ENCODE results near the gene INSYN2B.

The INSYN2B gene

DNA sequence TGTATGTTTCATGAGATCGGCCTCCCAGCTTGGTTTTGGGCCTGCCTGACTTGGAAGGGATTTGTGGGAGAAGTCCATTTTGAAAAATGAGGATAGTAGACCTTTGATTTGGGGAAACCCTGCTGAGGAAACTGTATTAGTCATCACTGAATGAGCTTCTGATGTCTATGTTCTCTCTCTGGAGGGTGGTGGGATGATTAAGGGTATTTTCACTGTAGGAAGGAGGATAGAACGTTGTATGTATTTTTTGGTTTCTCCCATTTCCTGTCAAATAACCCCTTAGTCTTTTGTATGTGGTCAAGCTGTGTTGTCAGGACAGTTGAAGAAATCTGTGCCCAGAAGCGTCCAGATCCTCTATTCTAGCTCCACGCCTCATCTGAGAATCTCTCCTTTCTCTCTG lies 151.9 kb downstream of the INSYN2B start:
- TF ChIP-seq, protein P1, sequence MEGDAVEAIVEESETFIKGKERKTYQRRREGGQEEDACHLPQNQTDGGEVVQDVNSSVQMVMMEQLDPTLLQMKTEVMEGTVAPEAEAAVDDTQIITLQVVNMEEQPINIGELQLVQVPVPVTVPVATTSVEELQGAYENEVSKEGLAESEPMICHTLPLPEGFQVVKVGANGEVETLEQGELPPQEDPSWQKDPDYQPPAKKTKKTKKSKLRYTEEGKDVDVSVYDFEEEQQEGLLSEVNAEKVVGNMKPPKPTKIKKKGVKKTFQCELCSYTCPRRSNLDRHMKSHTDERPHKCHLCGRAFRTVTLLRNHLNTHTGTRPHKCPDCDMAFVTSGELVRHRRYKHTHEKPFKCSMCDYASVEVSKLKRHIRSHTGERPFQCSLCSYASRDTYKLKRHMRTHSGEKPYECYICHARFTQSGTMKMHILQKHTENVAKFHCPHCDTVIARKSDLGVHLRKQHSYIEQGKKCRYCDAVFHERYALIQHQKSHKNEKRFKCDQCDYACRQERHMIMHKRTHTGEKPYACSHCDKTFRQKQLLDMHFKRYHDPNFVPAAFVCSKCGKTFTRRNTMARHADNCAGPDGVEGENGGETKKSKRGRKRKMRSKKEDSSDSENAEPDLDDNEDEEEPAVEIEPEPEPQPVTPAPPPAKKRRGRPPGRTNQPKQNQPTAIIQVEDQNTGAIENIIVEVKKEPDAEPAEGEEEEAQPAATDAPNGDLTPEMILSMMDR (IDR thresholded peaks at IDR 0.05; ENCODE audit: extremely low read depth, insufficient read depth, missing control alignments) = no peak
- no peak for DNase-seq (ENCODE audit: low spot score)
- in situ Hi-C loops (cut with MboI; ENCODE audit: low pct_unique_long_range_greater_than_20kb, low sequenced_read_pairs, unreplicated experiment) = no loop called here

GRCh38 chr5:169827769-169828168 lies 152.5 kb downstream of the INSYN2B start:
- DNase-seq (ENCODE audit: low spot score) = no peak
- in situ Hi-C loops (cut with MboI; ENCODE audit: low pct_unique_long_range_greater_than_20kb, low sequenced_read_pairs, unreplicated experiment) = no loop called here
- TF ChIP-seq, protein P1 (IDR thresholded peaks at IDR 0.05; ENCODE audit: extremely low read depth, insufficient read depth, missing control alignments) = no peak

DNA sequence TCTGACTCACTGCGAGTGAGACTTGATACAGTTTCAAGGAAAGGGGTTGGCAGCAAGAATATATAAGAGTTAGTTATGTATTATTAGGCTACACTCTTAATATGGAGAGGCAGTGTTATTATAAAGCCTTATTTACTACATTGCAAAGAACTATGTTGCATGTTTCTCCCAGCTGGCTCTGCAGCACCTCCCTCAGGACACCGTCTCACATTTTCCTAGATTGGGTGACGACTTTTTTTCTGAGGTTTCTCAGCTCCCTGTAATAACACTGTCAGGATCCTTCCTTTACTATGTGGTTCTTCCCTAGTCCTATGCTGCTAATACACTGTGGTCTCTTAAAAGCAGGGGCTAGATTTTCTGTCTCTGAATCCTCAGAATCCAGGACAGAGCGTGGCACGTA lies 153.7 kb downstream of the INSYN2B start:
- DNase-seq (ENCODE audit: low spot score) = no peak
- in situ Hi-C loops (cut with MboI; ENCODE audit: low pct_unique_long_range_greater_than_20kb, low sequenced_read_pairs, unreplicated experiment) = no loop called here
- TF ChIP-seq, protein P1 (IDR thresholded peaks at IDR 0.05; ENCODE audit: extremely low read depth, insufficient read depth, missing control alignments) = peak; percentile 20

GRCh38 chr5:169817031-169817430 lies 163.3 kb downstream of the INSYN2B start:
- TF ChIP-seq, protein P1 (IDR thresholded peaks at IDR 0.05; ENCODE audit: extremely low read depth, insufficient read depth, missing control alignments) = no peak
- DNase-seq (ENCODE audit: low spot score) = no peak
- in situ Hi-C loops (cut with MboI; ENCODE audit: low pct_unique_long_range_greater_than_20kb, low sequenced_read_pairs, unreplicated experiment) = no loop called here

- no peak for DNase-seq (ENCODE audit: low spot score)
- in situ Hi-C loops (cut with MboI; ENCODE audit: low pct_unique_long_range_greater_than_20kb, low sequenced_read_pairs, unreplicated experiment) = no loop called here
- TF ChIP-seq, protein P1 (IDR thresholded peaks at IDR 0.05; ENCODE audit: extremely low read depth, insufficient read depth, missing control alignments) = no peak
Observed at GRCh38 chr5:169814522-169814921, 165.8 kb downstream of the INSYN2B start.

Measured in GM13977 (cell line).